HEK293 (cell line): Measurements from ENCODE around the gene STRIP1.

Experiments
- CTCF ChIA-PET: fragments of 350-600 bp; formaldehyde crosslinking; extraction: SDS; loops from one replicate; lab custom pipeline; 2021; ENCODE audit warnings: antibody characterized with exemption; lab: Yijun Ruan, JAX
- POLR2A ChIA-PET: fragments of 300-600 bp; formaldehyde crosslinking; extraction: SDS; loops from one replicate; lab custom pipeline; 2020; ENCODE audit warnings: antibody characterized with exemption, inconsistent platforms; lab: Yijun Ruan, JAX
- H3K27ac ChIP-seq: fragments of 200-500 bp; sonication (Bioruptor generic); 2 replicates; pipeline ENCODE4 v1.5.1; 2014; ENCODE audit warnings: low read depth, low read length, control low read depth, inconsistent platforms; ENCODE audit errors: extremely low read depth
- H3K36me3 ChIP-seq, 2 experiments: fragments of 200-500 bp in 1 of 2; sonication (Bioruptor generic) in 1 of 2; 1 replicate in 1 of 2; 2 replicates in 1 of 2; pipeline ENCODE4 v1.5.1; 2014 to 2017; ENCODE audit warnings: inconsistent platforms in 2 of 2, low read length in 2 of 2; ENCODE audit not compliant: control insufficient read depth in 2 of 2, insufficient read depth in 1 of 2
- H3K4me1 ChIP-seq: fragments of 200-500 bp; sonication (Bioruptor generic); 2 replicates; pipeline ENCODE4 v1.5.1; 2014; ENCODE audit warnings: mild to moderate bottlenecking, low read length, inconsistent platforms; ENCODE audit not compliant: control insufficient read depth, insufficient read depth
- H3K4me3 ChIP-seq: 2 replicates; pipeline ENCODE4 v1.5.1; 2011; ENCODE audit warnings: low read depth, mild to moderate bottlenecking, control low read depth, low read length, moderate library complexity
- H3K9me3 ChIP-seq: fragments of 200-500 bp; sonication (Bioruptor generic); 2 replicates; pipeline ENCODE4 v1.5.1; 2014; ENCODE audit warnings: low read depth, low read length, inconsistent platforms; ENCODE audit not compliant: control insufficient read depth, insufficient read depth
- KLF1 ChIP-seq: fragments of 450-650 bp; formaldehyde crosslinking; IDR thresholded peaks from 2 replicates; pipeline ENCODE4 v1.5.1; 2016; ENCODE audit warnings: missing biosample characterization, missing genetic modification characterization
- KLF9 ChIP-seq: fragments of 450-650 bp; formaldehyde crosslinking; IDR thresholded peaks from 2 replicates; pipeline ENCODE4 v1.5.1; 2016; ENCODE audit warnings: missing biosample characterization, missing genetic modification characterization, low read depth
- MZF1 ChIP-seq: fragments of 450-650 bp; formaldehyde crosslinking; IDR thresholded peaks from 2 replicates; pipeline ENCODE4 v1.5.1; 2017; ENCODE audit warnings: missing biosample characterization, missing genetic modification characterization, borderline replicate concordance
- PRDM1 ChIP-seq: fragments of 450-650 bp; formaldehyde crosslinking; IDR thresholded peaks from 2 replicates; pipeline ENCODE4; 2016; ENCODE audit warnings: missing biosample characterization, missing genetic modification characterization
- ZFP69B ChIP-seq: fragments of 450-650 bp; formaldehyde crosslinking; IDR thresholded peaks from 2 replicates; pipeline ENCODE4 v1.5.1; 2016; ENCODE audit warnings: missing biosample characterization, missing genetic modification characterization
- ZNF169 ChIP-seq: fragments of 450-650 bp; formaldehyde crosslinking; IDR thresholded peaks from 2 replicates; pipeline ENCODE4 v1.5.1; 2016; ENCODE audit warnings: missing biosample characterization, missing genetic modification characterization
- ZNF211 ChIP-seq: fragments of 450-650 bp; formaldehyde crosslinking; IDR thresholded peaks from 2 replicates; pipeline ENCODE4 v1.5.1; 2016; ENCODE audit warnings: low read depth, missing biosample characterization, missing genetic modification characterization
- ZNF341 ChIP-seq: fragments of 450-650 bp; formaldehyde crosslinking; IDR thresholded peaks from 2 replicates; pipeline ENCODE4; 2016; ENCODE audit warnings: low read depth, missing biosample characterization, missing genetic modification characterization
- ZNF354C ChIP-seq: fragments of 450-650 bp; formaldehyde crosslinking; IDR thresholded peaks from 2 replicates; pipeline ENCODE4 v1.5.1; 2016; ENCODE audit warnings: missing biosample characterization, missing genetic modification characterization, low read depth, borderline replicate concordance
- ZNF426 ChIP-seq: fragments of 450-650 bp; formaldehyde crosslinking; IDR thresholded peaks from 2 replicates; pipeline ENCODE4 v1.5.1; 2017; ENCODE audit warnings: missing biosample characterization, missing genetic modification characterization, mild to moderate bottlenecking, inconsistent platforms, moderate library complexity
- ZNF645 ChIP-seq: fragments of 450-650 bp; formaldehyde crosslinking; IDR thresholded peaks from 2 replicates; pipeline ENCODE4; 2016; ENCODE audit warnings: missing biosample characterization, missing genetic modification characterization
- ZNF701 ChIP-seq: fragments of 450-650 bp; formaldehyde crosslinking; IDR thresholded peaks from 2 replicates; pipeline ENCODE4 v1.5.1; 2016; ENCODE audit warnings: missing biosample characterization, missing genetic modification characterization
- ZNF792 ChIP-seq: fragments of 450-650 bp; formaldehyde crosslinking; IDR thresholded peaks from 2 replicates; pipeline ENCODE4 v1.5.1; 2016; ENCODE audit warnings: missing biosample characterization, missing genetic modification characterization
- ZNF843 ChIP-seq: fragments of 450-650 bp; formaldehyde crosslinking; IDR thresholded peaks from 2 replicates; pipeline ENCODE4 v1.5.1; 2016; ENCODE audit warnings: missing biosample characterization, missing genetic modification characterization
- ZXDB ChIP-seq: fragments of 450-650 bp; formaldehyde crosslinking; IDR thresholded peaks from 2 replicates; pipeline ENCODE4 v1.5.1; 2016; ENCODE audit warnings: missing biosample characterization, missing genetic modification characterization
- TF ChIP-seq, protein P1 (sequence below): fragments of 450-650 bp; formaldehyde crosslinking; conservative IDR thresholded peaks from 2 replicates; pipeline ENCODE4 v1.5.1; 2016; ENCODE audit warnings: low read depth, missing biosample characterization, missing genetic modification characterization
- TF ChIP-seq, protein P2 (sequence below): fragments of 450-650 bp; formaldehyde crosslinking; IDR thresholded peaks from 2 replicates; pipeline ENCODE4 v1.5.1; 2016; ENCODE audit warnings: missing biosample characterization, missing genetic modification characterization
- TF ChIP-seq, protein P3 (sequence below): fragments of 450-650 bp; formaldehyde crosslinking; IDR thresholded peaks from 2 replicates; pipeline ENCODE4 v1.5.1; 2016; ENCODE audit warnings: missing biosample characterization, missing genetic modification characterization

STRIP1 gene

DNA sequence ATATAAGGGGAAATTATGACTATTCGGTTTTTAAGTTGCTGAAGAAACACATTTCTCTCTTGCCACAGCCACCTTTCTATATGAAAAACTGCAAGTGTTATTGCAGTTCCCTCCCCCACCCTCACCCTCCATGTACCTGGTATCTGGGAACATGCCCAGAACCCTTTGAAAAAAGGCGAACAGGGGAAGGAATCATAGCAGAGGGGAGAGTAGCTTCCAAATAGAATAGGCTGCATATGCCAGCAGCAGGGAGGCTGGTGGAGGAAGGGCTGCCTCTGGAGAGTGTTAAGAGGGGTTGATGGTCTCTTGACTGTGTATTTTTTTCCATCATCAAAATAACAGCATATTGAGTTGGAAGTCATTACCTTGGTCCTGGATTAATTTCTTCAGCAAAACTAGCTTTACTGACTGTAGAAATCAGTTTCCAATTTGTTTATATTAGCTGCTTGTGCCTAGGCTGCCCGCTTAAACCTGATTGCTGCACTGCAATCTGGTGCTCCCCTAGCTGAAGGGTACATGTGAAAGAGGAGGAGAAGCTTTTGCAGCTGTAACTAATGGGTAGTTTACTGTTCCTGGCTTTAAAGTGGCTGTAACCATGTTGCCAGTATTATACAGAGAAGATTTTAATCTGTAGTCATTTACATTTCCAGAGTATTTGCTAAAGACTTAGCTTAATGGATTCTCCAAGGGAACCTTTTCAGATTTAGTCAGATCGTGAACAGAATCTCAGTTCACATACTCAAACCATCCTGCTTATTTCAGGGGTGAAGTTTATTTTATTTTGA is 27.2 kb upstream of the STRIP1 start:
- TF ChIP-seq ZNF341 (tag by site-specific recombination) = peak; percentile 69
- TF ChIP-seq, protein P1, sequence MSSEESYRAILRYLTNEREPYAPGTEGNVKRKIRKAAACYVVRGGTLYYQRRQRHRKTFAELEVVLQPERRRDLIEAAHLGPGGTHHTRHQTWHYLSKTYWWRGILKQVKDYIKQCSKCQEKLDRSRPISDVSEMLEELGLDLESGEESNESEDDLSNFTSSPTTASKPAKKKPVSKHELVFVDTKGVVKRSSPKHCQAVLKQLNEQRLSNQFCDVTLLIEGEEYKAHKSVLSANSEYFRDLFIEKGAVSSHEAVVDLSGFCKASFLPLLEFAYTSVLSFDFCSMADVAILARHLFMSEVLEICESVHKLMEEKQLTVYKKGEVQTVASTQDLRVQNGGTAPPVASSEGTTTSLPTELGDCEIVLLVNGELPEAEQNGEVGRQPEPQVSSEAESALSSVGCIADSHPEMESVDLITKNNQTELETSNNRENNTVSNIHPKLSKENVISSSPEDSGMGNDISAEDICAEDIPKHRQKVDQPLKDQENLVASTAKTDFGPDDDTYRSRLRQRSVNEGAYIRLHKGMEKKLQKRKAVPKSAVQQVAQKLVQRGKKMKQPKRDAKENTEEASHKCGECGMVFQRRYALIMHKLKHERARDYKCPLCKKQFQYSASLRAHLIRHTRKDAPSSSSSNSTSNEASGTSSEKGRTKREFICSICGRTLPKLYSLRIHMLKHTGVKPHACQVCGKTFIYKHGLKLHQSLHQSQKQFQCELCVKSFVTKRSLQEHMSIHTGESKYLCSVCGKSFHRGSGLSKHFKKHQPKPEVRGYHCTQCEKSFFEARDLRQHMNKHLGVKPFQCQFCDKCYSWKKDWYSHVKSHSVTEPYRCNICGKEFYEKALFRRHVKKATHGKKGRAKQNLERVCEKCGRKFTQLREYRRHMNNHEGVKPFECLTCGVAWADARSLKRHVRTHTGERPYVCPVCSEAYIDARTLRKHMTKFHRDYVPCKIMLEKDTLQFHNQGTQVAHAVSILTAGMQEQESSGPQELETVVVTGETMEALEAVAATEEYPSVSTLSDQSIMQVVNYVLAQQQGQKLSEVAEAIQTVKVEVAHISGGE (tag by site-specific recombination) = no peak
- H3K4me3 ChIP-seq = no peak overlapping the region
- no peaks in the 10 kb centered on the region for H3K9me3 ChIP-seq
- POLR2A ChIA-PET = interaction anchor here (0.9 to 1.2 kb wide), 2 partner anchors 22 to 23 kb away, joined by 3 read pairs; partner anchors contain the start of gene AHCYL1
- CTCF ChIA-PET = interaction anchor here (0.6 to 3.2 kb wide), 8 partner anchors 22 to 453 kb away, joined by 3 to 36 read pairs (median 4); partner anchors contain the start of gene AHCYL1
- H3K4me1 ChIP-seq = peaks cover 25% of the 10 kb centered on the region
- no peak overlapping the region for H3K27ac ChIP-seq
- peaks cover 12 to 37% of the 10 kb centered on the region in 2 experiments for H3K36me3 ChIP-seq

GRCh38 chr1:110008971-110009565 is 25.4 kb upstream of the STRIP1 start:
- CTCF ChIA-PET = interaction anchor here (0.6 to 4.0 kb wide), 7 partner anchors 12 to 463 kb away, joined by 3 to 48 read pairs (median 5); partner anchors contain the start of gene AHCYL1
- Histone ChIP-seq H3K4me3 (no peak overlapping the region), H3K4me1 (peaks cover 17% of the 10 kb centered on the region), H3K27ac (no peak overlapping the region), H3K9me3 (no peaks in the 10 kb centered on the region), H3K36me3 (peaks cover 16 to 52% of the 10 kb centered on the region in 2 experiments)
- TF ChIP-seq ZFP69B (tag by site-specific recombination) = no peak
- no peak for TF ChIP-seq KLF9 (tag by site-specific recombination)
- no peak for TF ChIP-seq ZNF843 (tag by site-specific recombination)
- TF ChIP-seq, protein P2, sequence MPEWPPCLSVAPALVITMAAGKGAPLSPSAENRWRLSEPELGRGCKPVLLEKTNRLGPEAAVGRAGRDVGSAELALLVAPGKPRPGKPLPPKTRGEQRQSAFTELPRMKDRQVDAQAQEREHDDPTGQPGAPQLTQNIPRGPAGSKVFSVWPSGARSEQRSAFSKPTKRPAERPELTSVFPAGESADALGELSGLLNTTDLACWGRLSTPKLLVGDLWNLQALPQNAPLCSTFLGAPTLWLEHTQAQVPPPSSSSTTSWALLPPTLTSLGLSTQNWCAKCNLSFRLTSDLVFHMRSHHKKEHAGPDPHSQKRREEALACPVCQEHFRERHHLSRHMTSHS (tag by site-specific recombination) = no peak
- TF ChIP-seq ZNF211 = no peak
- TF ChIP-seq, protein P3, sequence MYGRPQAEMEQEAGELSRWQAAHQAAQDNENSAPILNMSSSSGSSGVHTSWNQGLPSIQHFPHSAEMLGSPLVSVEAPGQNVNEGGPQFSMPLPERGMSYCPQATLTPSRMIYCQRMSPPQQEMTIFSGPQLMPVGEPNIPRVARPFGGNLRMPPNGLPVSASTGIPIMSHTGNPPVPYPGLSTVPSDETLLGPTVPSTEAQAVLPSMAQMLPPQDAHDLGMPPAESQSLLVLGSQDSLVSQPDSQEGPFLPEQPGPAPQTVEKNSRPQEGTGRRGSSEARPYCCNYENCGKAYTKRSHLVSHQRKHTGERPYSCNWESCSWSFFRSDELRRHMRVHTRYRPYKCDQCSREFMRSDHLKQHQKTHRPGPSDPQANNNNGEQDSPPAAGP (tag by site-specific recombination) = no peak
- no peak for TF ChIP-seq MZF1 (tag by site-specific recombination)
- no peak for TF ChIP-seq KLF1 (tag by site-specific recombination)
- no peak for TF ChIP-seq ZXDB (tag by site-specific recombination)
- TF ChIP-seq ZNF354C (tag by site-specific recombination) = no peak
- TF ChIP-seq ZNF645 (tag by site-specific recombination) = no peak
- TF ChIP-seq ZNF426 = no peak
- no peak for TF ChIP-seq ZNF792 (tag by site-specific recombination)
- no peak for TF ChIP-seq PRDM1 (tag by site-specific recombination)
- TF ChIP-seq ZNF169 (tag by site-specific recombination) = no peak
- TF ChIP-seq ZNF701 = no peak
- POLR2A ChIA-PET = no interaction called here
